A673 (cell line): ENCODE measurements around the gene NKX6-2. TPM values are rescaled to one million over a fixed set of nuclear protein-coding genes. Genes with fewer than 3 reads are reported as not detected.

ENCODE experiments used
- Bru-seq: library from RNA; stranded (reverse); fragments of 400-500 nt; gene quantifications from one replicate; lab custom pipeline; 2021; lab: Mats Ljungman, UMichigan
- BruChase-seq, 2 experiments: library from RNA; stranded (reverse); fragments of 400-500 nt; gene quantifications; one replicate each; lab custom pipeline; 2021; lab: Mats Ljungman, UMichigan
- BruUV-seq: library from RNA; stranded (reverse); fragments of 400-500 nt; replicated peaks from 2 replicates; lab custom pipeline; 2021; lab: Mats Ljungman, UMichigan
- CTCF ChIA-PET: fragments of 300-600 bp; sonication (Branson Sonifier 250); formaldehyde crosslinking; loops from one replicate; lab custom pipeline; 2022; ENCODE audit warnings: antibody characterized with exemption; lab: Charles Lee
- POLR2A ChIA-PET: fragments of 300-600 bp; sonication (Branson Sonifier 250); formaldehyde crosslinking; loops from one replicate; lab custom pipeline; 2022; ENCODE audit warnings: antibody characterized with exemption; ENCODE audit not compliant: low non-redundant PET; lab: Charles Lee
- DNase-seq: peaks from one replicate; pipeline ENCODE4 v3.0.0-alpha.2; 2015; ENCODE audit warnings: low spot score
- H3K27ac ChIP-seq: fragments of 200-600 bp; sonication (generic); 2 replicates; pipeline ENCODE4 v1.5.1; 2016; ENCODE audit warnings: mixed run types, low read depth, mild to moderate bottlenecking, mixed read lengths, antibody characterized with exemption, low read length; ENCODE audit not compliant: poor library complexity, severe bottlenecking
- H3K27me3 ChIP-seq: fragments of 200-600 bp; sonication (generic); replicated peaks from 2 replicates; pipeline ENCODE4 v1.6.1; 2017; ENCODE audit warnings: mixed run types, low read depth, mild to moderate bottlenecking, mixed read lengths, antibody characterized with exemption, low read length; ENCODE audit not compliant: insufficient read depth, poor library complexity
- H3K36me3 ChIP-seq: fragments of 200-600 bp; sonication (generic); 2 replicates; pipeline ENCODE4 v1.6.1; 2016; ENCODE audit warnings: mixed run types, mild to moderate bottlenecking, mixed read lengths, antibody characterized with exemption, low read length; ENCODE audit not compliant: insufficient read depth, poor library complexity, severe bottlenecking
- H3K4me1 ChIP-seq: fragments of 200-600 bp; sonication (generic); 2 replicates; pipeline ENCODE4 v1.6.1; 2017; ENCODE audit warnings: mixed run types, mild to moderate bottlenecking, mixed read lengths, antibody characterized with exemption, low read length; ENCODE audit not compliant: insufficient read depth, poor library complexity, severe bottlenecking
- H3K4me3 ChIP-seq: fragments of 200-600 bp; sonication (generic); 2 replicates; pipeline ENCODE4 v1.5.1; 2016; ENCODE audit warnings: low read depth, mixed run types, mild to moderate bottlenecking, mixed read lengths, low read length; ENCODE audit not compliant: poor library complexity, severe bottlenecking
- H3K9me3 ChIP-seq: fragments of 200-600 bp; sonication (generic); 2 replicates; pipeline ENCODE4 v1.6.1; 2016; ENCODE audit warnings: mixed run types, low read depth, mild to moderate bottlenecking, mixed read lengths, antibody characterized with exemption, low read length; ENCODE audit not compliant: poor library complexity, severe bottlenecking
- CTCF ChIP-seq: fragments of 300-800, 200-600 bp; sonication (generic); conservative IDR thresholded peaks from 2 replicates; pipeline ENCODE4 v1.5.1; 2017; ENCODE audit warnings: low read depth, mild to moderate bottlenecking, antibody characterized with exemption, low read length, moderate library complexity, mixed read lengths
- EZH2 ChIP-seq: fragments of 200-600 bp; sonication (generic); IDR thresholded peaks from 2 replicates; pipeline ENCODE4 v1.6.1; 2017; ENCODE audit warnings: borderline replicate concordance, low read depth, mild to moderate bottlenecking, mixed read lengths, antibody characterized with exemption, low read length; ENCODE audit not compliant: poor library complexity, severe bottlenecking
- intact Hi-C: fragments of 100-400 bp; cut with micrococcal nuclease; formaldehyde crosslinking; loops from one replicate; pipeline ENCODE4 v1.10.0; 2022; ENCODE audit not compliant: unreplicated experiment
- long read RNA-seq: library from polyadenylated mRNA; stranded (forward); transcript quantifications from one replicate; pipeline ENCODE4 v2.0.0, GENCODE V29; 2022
- total RNA-seq: library from RNA; stranded (reverse); gene quantifications from 2 replicates; pipeline ENCODE4 v1.2.3, GENCODE V29; 2021

NKX6-2 gene
- total RNA-seq, result not detected in 2 replicates
- not detected for Bru-seq, nascent RNA
- BruChase-seq, experiment 1, labeled RNA remaining after a 2-hour chase, result not detected
- BruChase-seq, experiment 2, labeled RNA remaining after a 6-hour chase, result not detected
- long read RNA-seq, result 0 reads

- no peaks in the 10 kb centered on the region for H3K4me1 ChIP-seq
- TF ChIP-seq CTCF, result no peak
- no peak for DNase-seq
- POLR2A ChIA-PET, result no interaction called here
- intact Hi-C loops, result no loop called here
- H3K4me3 ChIP-seq, result no peak within 1 kb of the TSS
- H3K27ac ChIP-seq, result no peak within 1 kb of the TSS
- no peaks in the 10 kb centered on the region for H3K36me3 ChIP-seq
- BruUV-seq, result no TSS peak
- peaks cover 77% of the 10 kb centered on the region for H3K27me3 ChIP-seq
- CTCF ChIA-PET, result no interaction called here
- no peaks in the 10 kb centered on the region for H3K9me3 ChIP-seq
Observed at GRCh38 chr10:132785723-132786475, at the start of gene NKX6-2. TSS of gene NKX6-2 (minus strand) at chr10:132786147. CDS start at chr10:132785948, 199 bp downstream.

GRCh38 chr10:132834891-132835847 is 49.2 kb upstream of the NKX6-2 start:
- POLR2A ChIA-PET, result no interaction called here

More at GRCh38 chr10:132834891-132835847, 49.2 kb upstream of the NKX6-2 start:
- no TSS peak for BruUV-seq
- intact Hi-C loops, result loop anchor here (10.0 kb wide), 2 partner anchors 180 to 290 kb away; no protein-coding TSS in a partner anchor
- TF ChIP-seq EZH2, result no peak
- no peak for TF ChIP-seq CTCF
- CTCF ChIA-PET, result no interaction called here
- Histone ChIP-seq H3K27me3 (peaks cover 60% of the 10 kb centered on the region), H3K36me3 (no peaks in the 10 kb centered on the region), H3K9me3 (no peaks in the 10 kb centered on the region), H3K4me1 (no peaks in the 10 kb centered on the region), H3K27ac (no peak overlapping the region), H3K4me3 (no peak overlapping the region)
- DNase-seq, result no peak
